Psoas muscle (tissue), 8 donors: ENCODE measurements around the gene C2orf42. TPM values are rescaled to one million over a fixed set of nuclear protein-coding genes. Genes with fewer than 3 reads are reported as not detected.
"Not testable (repeated sequence)": the region's sequence is repeated elsewhere in the genome, so short reads cannot be mapped to it uniquely, and the experiment has no call there.

Experiments used
- ATAC-seq, 4 donors: fragments of 200-7000 bp; cut with Tn5 transposase; one replicate each; pipeline ENCODE4 v1.9.1; 2020; ENCODE audit warnings: moderate library complexity in 3 of 4, mild to moderate bottlenecking in 2 of 4
- DNase-seq, 2 donors: peaks; one replicate each; pipeline ENCODE4 v3.0.0-alpha.2; 2020
- H3K27ac ChIP-seq: fragments of 200-600 bp; one replicate; pipeline ENCODE4 v1.8.0; 2022
- H3K27me3 ChIP-seq, 3 donors: fragments of 200-600 bp in 1 of 3; one replicate each; pipeline versions ENCODE4 v1.6.1 to v1.8.0; 2013 to 2022; ENCODE audit warnings: low read length in 2 of 3, mild to moderate bottlenecking in 2 of 3, moderate library complexity in 1 of 3; ENCODE audit not compliant: insufficient read depth in 3 of 3
- H3K36me3 ChIP-seq, 2 donors: fragments of 200-600 bp in 1 of 2; one replicate each; pipeline versions ENCODE4 v1.6.1 to v1.8.0; 2013 to 2022; ENCODE audit warnings: low read depth in 1 of 2, mild to moderate bottlenecking in 1 of 2, moderate library complexity in 1 of 2; ENCODE audit not compliant: insufficient read depth in 1 of 2
- H3K4me1 ChIP-seq: fragments of 200-600 bp; one replicate; pipeline ENCODE4 v1.8.0; 2022
- H3K4me3 ChIP-seq: fragments of 200-600 bp; one replicate; pipeline ENCODE4 v1.8.0; 2022; ENCODE audit warnings: mild to moderate bottlenecking
- H3K9me3 ChIP-seq: fragments of 200-600 bp; one replicate; pipeline ENCODE4 v1.8.0; 2022
- WGBS, 3 donors: extraction: QIAGEN DNeasy Blood & Tissue Kit; methylation state at CpG; one replicate each; pipeline versions ENCODE4 v1.1.6 to v1.1.7; 2013; 5-methylcytosine and 5-hydroxymethylcytosine counted together
- intact Hi-C, 2 donors: fragments of 100-400 bp; cut with DNase I; formaldehyde crosslinking; loops; one replicate each; pipeline versions ENCODE4 v1.11.0 to v1.14.2; 2022
- polyA plus RNA-seq, 3 donors: library from polyadenylated mRNA; stranded (reverse); fragments of 200-250 nt; gene quantifications; one replicate each; pipeline ENCODE4 v1.2.3, GENCODE V29; 2013
- total RNA-seq, 4 donors: library from RNA; stranded (reverse); fragmentation: NEBNext Ultra II Directional in 2 of 4; extraction: Animal tissue kit (Norgen Biotek cat#: 25700) in 2 of 4; gene quantifications; one replicate each; pipeline versions ENCODE4 v1.2.1 to v1.2.4, GENCODE V29; 2021 to 2023
- TF ChIP-seq, protein P1 (sequence below): fragments of 200-600 bp; IDR thresholded peaks from one replicate; pipeline ENCODE4 v1.8.0; 2022; ENCODE audit warnings: antibody characterized with exemption
- donor health status: healthy with polysubstance abuse.
- donor health status: DM: no; HTN: no; CAD: no; lungs with moderate emphysema.
- donor health status: Bipolar disorder and iron deficiency.
- donor health status: healthy.
- donor health status: DM: yes; HTN: yes; CAD: no.
- donor health status: DM: no; HTN: no; CAD: no.
- donor health status: DM: no; HTN: no; CAD: no.
- donor health status: DM: yes; HTN: yes; CAD: no.

C2orf42 gene
- total and polyA plus RNA-seq, 7 donors, result 5.3 to 13.3 (median 7.7) TPM

DNA sequence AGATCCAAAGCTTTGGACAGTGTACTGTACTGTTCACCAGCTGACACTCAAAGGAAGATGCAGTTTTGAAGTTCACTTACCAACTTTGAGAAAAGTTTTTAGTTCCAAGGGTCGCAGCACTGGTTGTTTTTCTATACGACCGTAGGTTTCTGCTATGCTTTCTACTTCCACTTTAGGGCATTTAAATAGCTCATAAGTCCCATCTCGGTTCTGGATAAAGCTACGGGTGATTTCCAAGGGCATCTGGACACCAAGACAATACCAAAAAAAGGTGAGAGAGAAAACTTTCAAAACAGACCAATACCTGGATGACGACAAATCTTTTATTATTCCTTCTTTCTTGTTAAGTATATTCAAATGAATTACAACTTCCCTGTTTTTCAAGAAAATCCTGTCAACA is 30.3 kb downstream of the C2orf42 start:
- no peak for DNase-seq
- intact Hi-C loops, result no loop called here
- no peak overlapping the region for H3K4me3 ChIP-seq
- TF ChIP-seq, protein P1, sequence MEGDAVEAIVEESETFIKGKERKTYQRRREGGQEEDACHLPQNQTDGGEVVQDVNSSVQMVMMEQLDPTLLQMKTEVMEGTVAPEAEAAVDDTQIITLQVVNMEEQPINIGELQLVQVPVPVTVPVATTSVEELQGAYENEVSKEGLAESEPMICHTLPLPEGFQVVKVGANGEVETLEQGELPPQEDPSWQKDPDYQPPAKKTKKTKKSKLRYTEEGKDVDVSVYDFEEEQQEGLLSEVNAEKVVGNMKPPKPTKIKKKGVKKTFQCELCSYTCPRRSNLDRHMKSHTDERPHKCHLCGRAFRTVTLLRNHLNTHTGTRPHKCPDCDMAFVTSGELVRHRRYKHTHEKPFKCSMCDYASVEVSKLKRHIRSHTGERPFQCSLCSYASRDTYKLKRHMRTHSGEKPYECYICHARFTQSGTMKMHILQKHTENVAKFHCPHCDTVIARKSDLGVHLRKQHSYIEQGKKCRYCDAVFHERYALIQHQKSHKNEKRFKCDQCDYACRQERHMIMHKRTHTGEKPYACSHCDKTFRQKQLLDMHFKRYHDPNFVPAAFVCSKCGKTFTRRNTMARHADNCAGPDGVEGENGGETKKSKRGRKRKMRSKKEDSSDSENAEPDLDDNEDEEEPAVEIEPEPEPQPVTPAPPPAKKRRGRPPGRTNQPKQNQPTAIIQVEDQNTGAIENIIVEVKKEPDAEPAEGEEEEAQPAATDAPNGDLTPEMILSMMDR, result no peak
- H3K36me3 ChIP-seq, result peaks cover 2 to 92% of the 10 kb centered on the region in 2 donors
- H3K27me3 ChIP-seq, result no peaks in the 10 kb centered on the region
- no peaks in the 10 kb centered on the region for H3K4me1 ChIP-seq
- no peak for ATAC-seq
- WGBS, 3 donors, result 87 to 91% (median 88%) methylated on average over 6 of the region's 6 CpGs
- H3K27ac ChIP-seq, result no peak overlapping the region
- H3K9me3 ChIP-seq, result no peaks in the 10 kb centered on the region

GRCh38 chr2:70149130-70149686 is 41.6 kb downstream of the C2orf42 start:
- intact Hi-C loops, result loop anchor here in 1 of 2 donors (5.0 kb wide), 1 partner anchor 33 kb away; no protein-coding TSS in a partner anchor
- 80 to 84% (median 80%) methylated on average over 18 to 19 of the region's 19 CpGs for WGBS, 3 donors
- not testable (repeated sequence) for H3K9me3 ChIP-seq, DNase-seq, H3K27me3 ChIP-seq, ATAC-seq, H3K4me3 ChIP-seq, H3K4me1 ChIP-seq, H3K27ac ChIP-seq
- peaks cover 0 to 38% of the 10 kb centered on the region in 2 donors for H3K36me3 ChIP-seq

DNA sequence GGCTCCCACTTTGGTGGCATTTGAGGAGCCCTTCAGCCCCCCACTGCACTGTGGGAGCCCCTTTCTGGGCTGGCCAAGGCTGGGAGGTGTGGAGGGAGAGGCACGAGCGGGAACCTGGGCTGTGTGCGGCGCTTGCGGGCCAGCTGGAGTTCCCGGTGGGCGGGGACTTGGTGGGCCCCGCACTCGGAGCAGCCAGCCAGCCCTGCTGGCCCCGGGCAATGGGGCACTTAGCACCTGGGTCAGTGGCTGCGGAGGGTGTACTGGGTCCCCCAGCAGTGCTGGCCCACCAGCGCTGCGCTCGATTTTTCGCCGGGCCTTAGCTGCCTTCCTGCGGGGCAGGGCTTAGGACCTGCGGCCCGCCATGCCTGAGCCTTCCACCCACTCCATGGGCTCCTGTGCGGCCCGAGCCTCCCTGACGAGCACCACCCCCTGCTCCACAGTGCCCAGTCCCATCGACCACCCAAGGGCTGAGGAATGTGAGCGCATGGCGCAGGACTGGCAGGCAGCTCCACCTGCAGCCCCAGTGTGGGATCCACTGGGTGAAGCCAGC is 42.5 kb downstream of the C2orf42 start:
- not testable (repeated sequence) for ATAC-seq, H3K9me3 ChIP-seq, DNase-seq, H3K27me3 ChIP-seq, H3K4me3 ChIP-seq, H3K27ac ChIP-seq, H3K4me1 ChIP-seq
- WGBS, 3 donors, result 89 to 96% (median 91%) methylated on average over 13 to 25 of the region's 25 CpGs
- intact Hi-C loops, result loop anchor here in 1 of 2 donors (5.0 kb wide), 1 partner anchor 34 kb away; no protein-coding TSS in a partner anchor
- H3K36me3 ChIP-seq, result peaks cover 0 to 38% of the 10 kb centered on the region in 2 donors

DNA sequence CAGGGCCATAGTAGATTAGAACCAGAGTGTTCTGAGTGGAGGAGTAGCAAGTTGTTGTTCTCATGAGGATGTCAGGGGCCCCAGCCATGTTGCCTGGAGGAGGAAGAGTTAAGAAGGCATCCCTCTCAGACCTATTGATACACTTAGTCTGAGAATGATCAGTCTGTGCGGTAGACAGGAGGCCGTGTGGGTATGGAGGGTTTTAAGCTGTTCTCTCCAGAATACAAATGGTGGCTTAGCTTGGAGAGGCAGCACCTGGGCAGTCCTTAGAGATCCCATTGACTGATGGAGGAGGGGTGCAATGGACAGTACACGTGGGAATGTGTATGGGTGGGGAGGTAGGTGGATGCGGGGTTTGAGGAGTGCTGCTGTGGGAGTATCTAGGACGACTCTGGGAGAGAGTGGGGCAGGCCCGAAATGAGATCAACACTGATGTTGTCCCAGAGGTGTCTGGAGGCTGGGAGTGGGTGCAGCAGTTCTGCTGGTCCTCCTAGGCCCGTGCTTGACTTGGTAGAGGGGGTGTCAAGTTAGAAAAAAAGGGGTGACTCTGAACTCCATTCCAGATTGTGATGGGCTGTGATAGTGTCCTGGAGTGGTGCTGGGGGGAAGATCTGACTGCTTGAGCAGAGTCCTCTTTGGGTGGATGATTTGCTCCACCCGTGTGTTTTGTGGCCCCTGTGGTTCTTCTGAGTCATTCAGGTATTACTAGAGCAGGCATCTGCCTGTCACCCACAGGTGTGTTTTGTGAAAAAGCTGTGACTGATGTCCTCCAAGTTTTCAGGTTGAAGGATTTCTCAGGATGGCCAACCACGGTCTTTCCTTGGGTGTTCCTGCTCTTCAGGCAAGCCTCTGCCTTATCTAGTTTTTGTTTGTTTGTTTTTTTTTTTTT is 44.7 kb downstream of the C2orf42 start:
- H3K27ac ChIP-seq, result no peak overlapping the region
- intact Hi-C loops, result loop anchor here (2.0 to 5.0 kb wide), 3 partner anchors 36 to 231 kb away; partner anchors contain the start of gene MXD1 (in 1 of the 2)

DNA sequence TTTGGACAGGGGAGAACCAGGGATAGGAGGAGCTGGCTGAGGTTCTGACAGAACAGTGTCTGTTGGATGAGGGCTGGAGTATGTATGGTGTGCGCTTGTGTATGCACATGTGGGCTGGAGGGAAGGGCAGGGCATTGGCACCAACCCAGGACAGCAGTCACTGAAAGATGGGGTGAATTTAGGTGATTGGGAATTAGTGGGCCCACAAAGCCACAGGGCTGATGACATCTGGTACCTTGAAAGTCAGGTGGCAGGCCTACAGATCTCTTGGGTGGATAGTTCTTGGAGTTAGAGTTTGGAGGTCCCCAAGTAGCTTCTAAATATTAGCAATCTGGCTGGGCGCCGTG is 45.7 kb downstream of the C2orf42 start:
- peaks cover 18% of the 10 kb centered on the region for H3K4me1 ChIP-seq
- peaks cover 0 to 10% of the 10 kb centered on the region in 2 donors for H3K36me3 ChIP-seq
- no peak overlapping the region for H3K27ac ChIP-seq
- no peaks in the 10 kb centered on the region for H3K27me3 ChIP-seq
- ATAC-seq (no peak), DNase-seq (no peak)
- TF ChIP-seq, protein P1, result no peak
- H3K9me3 ChIP-seq, result no peaks in the 10 kb centered on the region
- no peak overlapping the region for H3K4me3 ChIP-seq
- intact Hi-C loops, result loop anchor here (2.0 to 5.0 kb wide), 3 partner anchors 37 to 230 kb away; partner anchors contain the start of gene MXD1 (in 1 of the 2)
- WGBS, 3 donors, result 95 to 96% (median 96%) methylated on average over 3 of the region's 3 CpGs

More for the DNA sequence above, 44.7 kb downstream of the C2orf42 start:
- H3K4me3 ChIP-seq, result no peak overlapping the region
- peaks cover 14% of the 10 kb centered on the region for H3K4me1 ChIP-seq
- TF ChIP-seq, protein P1, result no peak
- no peaks in the 10 kb centered on the region for H3K9me3 ChIP-seq
- 69 to 77% (median 72%) methylated on average over 9 of the region's 9 CpGs for WGBS, 3 donors
- no peaks in the 10 kb centered on the region for H3K27me3 ChIP-seq
- H3K36me3 ChIP-seq, result peaks cover 0 to 17% of the 10 kb centered on the region in 2 donors
- DNase-seq, result no peak
- no peak for ATAC-seq
